GM12892 (cell line): ENCODE measurements around the gene RSF1.

Experiments used
- POLR2A ChIP-seq: IDR thresholded peaks from 2 replicates; pipeline ENCODE4 v1.6.1; 2011; ENCODE audit warnings: low read depth, low read length, control low read depth
- POLR2AphosphoS5 ChIP-seq: IDR thresholded peaks from 2 replicates; pipeline ENCODE4 v1.6.1; 2011; ENCODE audit warnings: low read depth, low read length, control low read depth
- TAF1 ChIP-seq: IDR thresholded peaks from 2 replicates; pipeline ENCODE4 v1.6.1; 2011; ENCODE audit warnings: low read depth, mild to moderate bottlenecking, control low read depth, low read length, borderline replicate concordance

DNA sequence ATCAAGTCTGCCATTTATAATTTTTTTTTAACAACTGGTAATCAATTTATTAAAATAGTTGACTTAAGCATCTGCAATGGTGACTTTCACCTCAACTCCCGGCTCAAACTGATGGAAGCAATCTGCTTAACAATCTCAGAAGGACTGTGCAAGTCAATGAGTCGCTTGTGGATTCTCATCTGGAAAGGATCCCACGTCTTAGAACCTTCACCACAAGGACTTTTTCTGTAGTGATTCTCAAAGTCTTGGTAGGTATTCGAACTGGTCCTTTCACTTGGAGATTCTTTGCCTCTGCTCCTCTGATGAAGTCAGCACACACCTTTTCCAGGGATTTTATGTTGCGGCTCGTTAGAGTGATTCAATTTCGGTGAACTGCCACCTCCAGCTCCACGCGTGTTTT, 7.3 kb downstream of the RSF1 start:
- TF ChIP-seq POLR2A, result no peak
- TF ChIP-seq TAF1, result no peak
- no peak for TF ChIP-seq POLR2AphosphoS5
